Activated naive CD4-positive, alpha-beta T cell treated with anti-CD3 and anti-CD28 coated beads for 36 hours (primary cell): ENCODE measurements around the gene VGLL4. TPM values are rescaled to one million over a fixed set of nuclear protein-coding genes. Genes with fewer than 3 reads are reported as not detected.

Source experiments
- CTCF ChIA-PET: fragments of 350-600 bp; sonication (Branson Sonifier 250); formaldehyde crosslinking; loops from one replicate; lab custom pipeline; 2021; ENCODE audit warnings: antibody characterized with exemption; lab: Charles Lee
- DNase-seq: peaks from one replicate; pipeline ENCODE4 v3.0.0-alpha.2; 2020
- H3K27ac Mint-ChIP-seq: one replicate; pipeline ENCODE4 v1.8.0; 2021; ENCODE audit warnings: mild to moderate bottlenecking, mixed read lengths
- H3K27me3 Mint-ChIP-seq: one replicate; pipeline ENCODE4 v1.8.0; 2021; ENCODE audit warnings: low read depth, mixed read lengths
- H3K36me3 Mint-ChIP-seq: one replicate; pipeline ENCODE4 v1.8.0; 2021; ENCODE audit warnings: low read depth, mixed read lengths
- H3K4me1 Mint-ChIP-seq: one replicate; pipeline ENCODE4 v1.8.0; 2021; ENCODE audit warnings: low read depth, mixed read lengths
- H3K4me3 Mint-ChIP-seq: one replicate; pipeline ENCODE4 v1.8.0; 2021; ENCODE audit warnings: mild to moderate bottlenecking, moderate library complexity, mixed read lengths
- H3K9me3 Mint-ChIP-seq: one replicate; pipeline ENCODE4 v1.8.0; 2021; ENCODE audit warnings: mixed read lengths
- intact Hi-C: fragments of 100-400 bp; cut with micrococcal nuclease; formaldehyde crosslinking; loops from one replicate; pipeline ENCODE4 v1.15.1; 2023
- total RNA-seq, 2 experiments: library from RNA; stranded (reverse); gene quantifications; one replicate each; pipeline ENCODE4 v1.2.3, GENCODE V29; 2021

VGLL4 gene
- total RNA-seq, 2 experiments from 2014 or later: 6.3 to 7.7 TPM

GRCh38 chr3:11554666-11555065 lies 89.0 kb downstream of the VGLL4 start:
- no peaks in the 10 kb centered on the region for H3K9me3 Mint-ChIP-seq
- H3K27ac Mint-ChIP-seq: no peak overlapping the region
- DNase-seq: no peak
- CTCF ChIA-PET: no interaction called here
- no peaks in the 10 kb centered on the region for H3K27me3 Mint-ChIP-seq
- peaks cover 6% of the 10 kb centered on the region for H3K4me1 Mint-ChIP-seq
- intact Hi-C loops: no loop called here
- H3K36me3 Mint-ChIP-seq: peaks cover 16% of the 10 kb centered on the region
- H3K4me3 Mint-ChIP-seq: no peak overlapping the region

GRCh38 chr3:11554236-11554610 lies 89.5 kb downstream of the VGLL4 start:
- no peak for DNase-seq
- Mint-ChIP-seq H3K4me3 (no peak overlapping the region), H3K36me3 (peaks cover 16% of the 10 kb centered on the region), H3K27me3 (no peaks in the 10 kb centered on the region), H3K27ac (no peak overlapping the region), H3K9me3 (no peaks in the 10 kb centered on the region), H3K4me1 (peaks cover 6% of the 10 kb centered on the region)
- intact Hi-C loops: no loop called here
- CTCF ChIA-PET: no interaction called here

- CTCF ChIA-PET: no interaction called here
- peaks cover 16% of the 10 kb centered on the region for H3K36me3 Mint-ChIP-seq
- no peak overlapping the region for H3K4me3 Mint-ChIP-seq
- no peak for DNase-seq
- H3K9me3 Mint-ChIP-seq: no peaks in the 10 kb centered on the region
- H3K4me1 Mint-ChIP-seq: peaks cover 6% of the 10 kb centered on the region
- no peak overlapping the region for H3K27ac Mint-ChIP-seq
- H3K27me3 Mint-ChIP-seq: no peaks in the 10 kb centered on the region
- intact Hi-C loops: no loop called here
These were observed 90.1 kb downstream of the VGLL4 start for GRCh38 chr3:11553436-11554235.

- H3K27me3 Mint-ChIP-seq: no peaks in the 10 kb centered on the region
- H3K9me3 Mint-ChIP-seq: peaks cover 1% of the 10 kb centered on the region
- H3K36me3 Mint-ChIP-seq: peaks cover 16% of the 10 kb centered on the region
- H3K4me3 Mint-ChIP-seq: no peak overlapping the region
- intact Hi-C loops: no loop called here
- H3K4me1 Mint-ChIP-seq: peaks cover 5% of the 10 kb centered on the region
- CTCF ChIA-PET: no interaction called here
- DNase-seq: no peak
- H3K27ac Mint-ChIP-seq: no peak overlapping the region
These were observed 91.1 kb downstream of the VGLL4 start for GRCh38 chr3:11552289-11553264.

- CTCF ChIA-PET: no interaction called here
- no peak for DNase-seq
- Mint-ChIP-seq H3K27me3 (no peaks in the 10 kb centered on the region), H3K27ac (no peak overlapping the region), H3K9me3 (peaks cover 6% of the 10 kb centered on the region), H3K36me3 (peaks cover 14% of the 10 kb centered on the region), H3K4me1 (peaks cover 5% of the 10 kb centered on the region), H3K4me3 (no peak overlapping the region)
- intact Hi-C loops: no loop called here
These were observed 92.7 kb downstream of the VGLL4 start for GRCh38 chr3:11551036-11551435.

- DNase-seq: no peak
- Mint-ChIP-seq H3K27me3 (no peaks in the 10 kb centered on the region), H3K9me3 (peaks cover 6% of the 10 kb centered on the region), H3K36me3 (peaks cover 14% of the 10 kb centered on the region), H3K27ac (no peak overlapping the region), H3K4me1 (peaks cover 5% of the 10 kb centered on the region), H3K4me3 (no peak overlapping the region)
- intact Hi-C loops: no loop called here
- CTCF ChIA-PET: no interaction called here
These were observed 94.1 kb downstream of the VGLL4 start for GRCh38 chr3:11549580-11550140.

GRCh38 chr3:11548721-11549131 lies 95.0 kb downstream of the VGLL4 start:
- Mint-ChIP-seq H3K9me3 (peaks cover 6% of the 10 kb centered on the region), H3K27ac (no peak overlapping the region), H3K36me3 (peaks cover 14% of the 10 kb centered on the region), H3K4me3 (no peak overlapping the region), H3K27me3 (no peaks in the 10 kb centered on the region), H3K4me1 (peaks cover 5% of the 10 kb centered on the region)
- CTCF ChIA-PET: no interaction called here
- no peak for DNase-seq
- intact Hi-C loops: no loop called here

- CTCF ChIA-PET: interaction anchor here (1.0 kb wide), 1 partner anchor 168 kb away, joined by 3 read pairs; no protein-coding TSS in a partner anchor
- peaks cover 9% of the 10 kb centered on the region for H3K36me3 Mint-ChIP-seq
- DNase-seq: no peak
- H3K27me3 Mint-ChIP-seq: no peaks in the 10 kb centered on the region
- no peak overlapping the region for H3K4me3 Mint-ChIP-seq
- H3K27ac Mint-ChIP-seq: no peak overlapping the region
- peaks cover 6% of the 10 kb centered on the region for H3K9me3 Mint-ChIP-seq
- H3K4me1 Mint-ChIP-seq: peaks cover 5% of the 10 kb centered on the region
- intact Hi-C loops: no loop called here
These were observed 96.2 kb downstream of the VGLL4 start for GRCh38 chr3:11547498-11547897.

GRCh38 chr3:11546657-11547302 lies 96.9 kb downstream of the VGLL4 start:
- Mint-ChIP-seq H3K27me3 (no peaks in the 10 kb centered on the region), H3K36me3 (peaks cover 4% of the 10 kb centered on the region), H3K27ac (no peak overlapping the region), H3K4me3 (no peak overlapping the region), H3K9me3 (peaks cover 6% of the 10 kb centered on the region), H3K4me1 (peaks cover 3% of the 10 kb centered on the region)
- CTCF ChIA-PET: interaction anchor here (1.0 kb wide), 1 partner anchor 167 kb away, joined by 3 read pairs; no protein-coding TSS in a partner anchor
- no peak for DNase-seq
- intact Hi-C loops: no loop called here

- Mint-ChIP-seq H3K4me1 (peaks cover 1% of the 10 kb centered on the region), H3K27me3 (no peaks in the 10 kb centered on the region), H3K27ac (no peak overlapping the region), H3K4me3 (no peak overlapping the region), H3K36me3 (peaks cover 2% of the 10 kb centered on the region), H3K9me3 (peaks cover 6% of the 10 kb centered on the region)
- no peak for DNase-seq
- intact Hi-C loops: no loop called here
- CTCF ChIA-PET: interaction anchor here (0.6 kb wide), 1 partner anchor 117 kb away, joined by 3 read pairs; no protein-coding TSS in a partner anchor
These were observed 98.4 kb downstream of the VGLL4 start for GRCh38 chr3:11545186-11545851.

GRCh38 chr3:11544412-11545181 lies 99.1 kb downstream of the VGLL4 start:
- Mint-ChIP-seq H3K9me3 (peaks cover 6% of the 10 kb centered on the region), H3K27ac (no peak overlapping the region), H3K4me3 (no peak overlapping the region), H3K36me3 (peaks cover 2% of the 10 kb centered on the region), H3K27me3 (no peaks in the 10 kb centered on the region), H3K4me1 (peaks cover 1% of the 10 kb centered on the region)
- CTCF ChIA-PET: interaction anchor here (0.6 kb wide), 1 partner anchor 118 kb away, joined by 3 read pairs; no protein-coding TSS in a partner anchor
- intact Hi-C loops: no loop called here
- no peak for DNase-seq
